ENCODE data around the gene COL18A1. TPM values are rescaled to one million over a fixed set of nuclear protein-coding genes. Genes with fewer than 3 reads are reported as not detected.

The COL18A1 gene
- total and polyA plus RNA-seq, 5 donors from 2014 or later, result 0.29 to 2.7 (median 1.3) TPM

DNA sequence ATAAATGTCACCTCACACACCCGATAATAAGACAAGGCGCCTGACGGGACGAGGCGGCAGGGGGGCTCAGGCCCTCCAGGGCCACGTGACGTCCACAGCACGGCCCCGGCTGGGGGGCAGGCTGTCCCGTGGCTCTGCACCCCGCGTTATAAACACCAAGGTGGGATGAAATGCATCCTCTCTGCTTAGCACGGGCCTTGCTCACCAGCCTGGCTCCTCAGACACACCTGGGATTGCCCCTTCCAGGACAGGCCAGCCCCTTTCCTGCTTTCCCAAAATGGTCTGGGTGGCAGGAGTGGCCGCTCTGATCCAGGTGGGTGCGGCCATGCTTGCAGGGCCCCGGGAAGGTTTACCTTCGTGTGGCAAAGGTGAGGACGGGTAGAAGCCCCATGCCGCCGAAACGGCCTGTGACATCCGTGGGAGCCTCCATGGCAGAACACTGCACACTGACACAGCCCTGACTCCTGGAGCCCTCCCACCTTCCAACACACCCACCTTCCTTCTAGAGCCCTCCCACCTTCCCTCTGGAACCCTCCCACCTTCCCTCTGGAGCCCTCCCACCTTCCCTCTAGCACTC, 101.4 kb downstream of the COL18A1 start:
- no peaks in the 10 kb centered on the region for H3K4me1 ChIP-seq (ENCODE audit: control insufficient read depth, insufficient read depth, low read length, poor library complexity, severe bottlenecking)
- no peak overlapping the region for H3K4me3 ChIP-seq (ENCODE audit: low read depth, low read length)
- Mint-ChIP-seq H3K36me3 (no peaks in the 10 kb centered on the region), H3K4me3 (no peak overlapping the region), H3K4me1 (peaks cover 0 to 3% (median 0%) of the 10 kb centered on the region in 4 donors), H3K27me3 (no peaks in the 10 kb centered on the region), H3K9me3 (no peaks in the 10 kb centered on the region), H3K27ac (no peak overlapping the region)
- ATAC-seq (ENCODE audit: low read depth in 2 of 2) (no peak), DNase-seq (no peak)
- H3K9me3 ChIP-seq (ENCODE audit: control insufficient read depth in 2 of 2, low read length in 2 of 2), result no peaks in the 10 kb centered on the region
- no peak overlapping the region for H3K27ac ChIP-seq (ENCODE audit: insufficient read depth, low read length, poor library complexity, severe bottlenecking)
- H3K27me3 ChIP-seq (ENCODE audit: control insufficient read depth, insufficient read depth, low read length), result no peaks in the 10 kb centered on the region
- H3K36me3 ChIP-seq (ENCODE audit: control insufficient read depth, insufficient read depth, low read length), result no peaks in the 10 kb centered on the region

DNA sequence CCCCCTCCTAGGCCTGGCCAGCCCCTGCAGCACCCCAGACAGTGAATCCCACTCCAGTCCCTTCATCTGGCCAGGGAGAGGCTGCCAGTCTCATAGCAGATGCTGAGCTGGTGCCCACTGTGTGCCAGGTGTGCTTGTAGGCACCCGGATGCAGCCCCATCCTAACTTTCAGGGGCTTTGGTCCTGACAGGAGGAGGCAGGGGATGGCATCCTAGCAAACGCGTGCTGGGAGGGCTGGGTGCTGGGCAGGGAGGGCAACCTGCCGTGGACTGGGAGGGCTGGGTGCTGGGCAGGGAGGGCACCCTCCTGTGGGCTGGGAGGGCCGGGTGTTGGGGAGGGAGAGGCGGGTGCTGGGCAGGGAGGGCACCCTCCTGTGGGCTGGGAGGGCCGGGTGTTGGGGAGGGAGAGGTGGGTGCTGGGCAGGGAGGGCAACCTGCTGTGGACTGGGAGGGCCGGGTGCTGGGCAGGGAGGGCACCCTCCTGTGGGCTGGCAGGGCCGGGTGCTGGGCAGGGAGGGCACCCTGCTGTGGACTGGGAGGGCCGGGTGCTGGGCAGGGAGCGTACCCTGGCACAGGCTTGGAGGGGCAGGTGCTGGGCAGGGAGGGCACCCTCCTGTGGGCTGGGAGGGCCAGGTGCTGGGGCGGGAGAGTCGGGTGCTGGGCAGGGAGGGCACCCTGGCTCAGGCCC, 102.0 kb downstream of the COL18A1 start:
- Histone ChIP-seq H3K4me3 (ENCODE audit: low read depth, low read length) (no peak overlapping the region), H3K27ac (ENCODE audit: insufficient read depth, low read length, poor library complexity, severe bottlenecking) (no peak overlapping the region), H3K4me1 (ENCODE audit: control insufficient read depth, insufficient read depth, low read length, poor library complexity, severe bottlenecking) (no peaks in the 10 kb centered on the region), H3K36me3 (ENCODE audit: control insufficient read depth, insufficient read depth, low read length) (no peaks in the 10 kb centered on the region), H3K27me3 (ENCODE audit: control insufficient read depth, insufficient read depth, low read length) (no peaks in the 10 kb centered on the region), H3K9me3 (ENCODE audit: control insufficient read depth in 2 of 2, low read length in 2 of 2) (no peaks in the 10 kb centered on the region)
- Mint-ChIP-seq H3K36me3 (no peaks in the 10 kb centered on the region), H3K27ac (no peak overlapping the region), H3K4me3 (no peak overlapping the region), H3K4me1 (peaks cover 0 to 3% (median 0%) of the 10 kb centered on the region in 4 donors), H3K27me3 (no peaks in the 10 kb centered on the region), H3K9me3 (no peaks in the 10 kb centered on the region)
- no peak for ATAC-seq (ENCODE audit: low read depth in 2 of 2)
- no peak for DNase-seq

DNA sequence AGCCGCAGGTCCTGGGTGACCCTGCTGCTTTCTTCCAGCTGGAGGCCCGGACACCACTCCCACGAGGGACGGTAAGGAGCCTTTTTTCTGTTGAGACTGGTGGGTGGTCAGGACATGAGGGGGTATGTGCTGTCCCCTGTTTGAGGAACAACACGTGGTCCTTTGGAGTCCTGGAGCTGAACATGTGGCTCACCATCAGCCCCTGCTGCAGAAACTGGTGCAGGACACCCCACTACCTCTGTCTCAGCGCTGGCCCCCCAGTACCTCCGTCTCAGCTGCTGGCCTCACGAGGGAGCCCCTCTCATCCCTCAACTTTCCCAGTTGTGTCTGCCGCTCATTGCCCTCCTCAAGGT, 102.5 kb downstream of the COL18A1 start:
- H3K27me3 ChIP-seq (ENCODE audit: control insufficient read depth, insufficient read depth, low read length), result no peaks in the 10 kb centered on the region
- peaks cover 0 to 3% (median 0%) of the 10 kb centered on the region in 4 donors for H3K4me1 Mint-ChIP-seq
- no peaks in the 10 kb centered on the region for H3K9me3 Mint-ChIP-seq
- no peak overlapping the region for H3K27ac ChIP-seq (ENCODE audit: insufficient read depth, low read length, poor library complexity, severe bottlenecking)
- H3K9me3 ChIP-seq (ENCODE audit: control insufficient read depth in 2 of 2, low read length in 2 of 2), result no peaks in the 10 kb centered on the region
- no peaks in the 10 kb centered on the region for H3K36me3 Mint-ChIP-seq
- H3K4me3 ChIP-seq (ENCODE audit: low read depth, low read length), result no peak overlapping the region
- H3K4me3 Mint-ChIP-seq, result no peak overlapping the region
- no peak overlapping the region for H3K27ac Mint-ChIP-seq
- no peaks in the 10 kb centered on the region for H3K4me1 ChIP-seq (ENCODE audit: control insufficient read depth, insufficient read depth, low read length, poor library complexity, severe bottlenecking)
- H3K27me3 Mint-ChIP-seq, result no peaks in the 10 kb centered on the region
- H3K36me3 ChIP-seq (ENCODE audit: control insufficient read depth, insufficient read depth, low read length), result no peaks in the 10 kb centered on the region
- DNase-seq (no peak), ATAC-seq (ENCODE audit: low read depth in 2 of 2) (no peak)

DNA sequence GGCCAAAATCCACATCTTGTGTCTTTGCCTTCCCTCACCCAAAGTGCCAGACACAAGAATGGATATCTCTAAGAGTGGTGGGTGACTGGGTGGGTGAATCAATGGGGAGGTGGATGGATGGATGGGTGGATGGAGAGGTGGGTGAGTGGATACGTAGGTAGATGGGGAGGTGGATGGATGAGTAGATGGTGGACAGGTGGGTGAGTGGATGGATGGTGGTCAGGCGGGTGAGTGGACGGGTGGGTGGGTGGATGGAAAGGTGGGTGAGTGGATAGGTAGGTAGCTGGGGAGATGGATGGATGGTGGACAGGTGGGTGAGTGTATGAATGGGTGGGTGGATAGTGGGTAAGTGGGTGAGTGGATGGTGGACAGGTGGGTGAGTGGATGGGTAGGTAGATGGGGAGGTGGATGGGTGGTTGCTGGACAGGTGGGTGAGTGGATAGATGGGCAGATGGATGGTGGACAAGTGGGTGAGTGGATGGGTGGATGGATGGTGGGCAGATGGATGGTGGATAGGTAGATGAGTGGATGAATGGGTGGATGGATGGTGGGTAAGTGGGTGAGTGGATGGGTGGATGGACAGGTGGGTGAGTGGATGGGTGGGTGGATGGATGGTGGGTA, 103.0 kb downstream of the COL18A1 start:
- Mint-ChIP-seq H3K4me3 (no peak overlapping the region), H3K27me3 (no peaks in the 10 kb centered on the region), H3K9me3 (no peaks in the 10 kb centered on the region), H3K4me1 (peaks cover 0 to 3% (median 0%) of the 10 kb centered on the region in 4 donors), H3K36me3 (no peaks in the 10 kb centered on the region), H3K27ac (no peak overlapping the region)
- H3K9me3 ChIP-seq (ENCODE audit: control insufficient read depth in 2 of 2, low read length in 2 of 2), result no peaks in the 10 kb centered on the region
- no peak overlapping the region for H3K27ac ChIP-seq (ENCODE audit: insufficient read depth, low read length, poor library complexity, severe bottlenecking)
- DNase-seq (no peak), ATAC-seq (ENCODE audit: low read depth in 2 of 2) (no peak)
- no peaks in the 10 kb centered on the region for H3K4me1 ChIP-seq (ENCODE audit: control insufficient read depth, insufficient read depth, low read length, poor library complexity, severe bottlenecking)
- no peaks in the 10 kb centered on the region for H3K36me3 ChIP-seq (ENCODE audit: control insufficient read depth, insufficient read depth, low read length)
- H3K4me3 ChIP-seq (ENCODE audit: low read depth, low read length), result no peak overlapping the region
- no peaks in the 10 kb centered on the region for H3K27me3 ChIP-seq (ENCODE audit: control insufficient read depth, insufficient read depth, low read length)

DNA sequence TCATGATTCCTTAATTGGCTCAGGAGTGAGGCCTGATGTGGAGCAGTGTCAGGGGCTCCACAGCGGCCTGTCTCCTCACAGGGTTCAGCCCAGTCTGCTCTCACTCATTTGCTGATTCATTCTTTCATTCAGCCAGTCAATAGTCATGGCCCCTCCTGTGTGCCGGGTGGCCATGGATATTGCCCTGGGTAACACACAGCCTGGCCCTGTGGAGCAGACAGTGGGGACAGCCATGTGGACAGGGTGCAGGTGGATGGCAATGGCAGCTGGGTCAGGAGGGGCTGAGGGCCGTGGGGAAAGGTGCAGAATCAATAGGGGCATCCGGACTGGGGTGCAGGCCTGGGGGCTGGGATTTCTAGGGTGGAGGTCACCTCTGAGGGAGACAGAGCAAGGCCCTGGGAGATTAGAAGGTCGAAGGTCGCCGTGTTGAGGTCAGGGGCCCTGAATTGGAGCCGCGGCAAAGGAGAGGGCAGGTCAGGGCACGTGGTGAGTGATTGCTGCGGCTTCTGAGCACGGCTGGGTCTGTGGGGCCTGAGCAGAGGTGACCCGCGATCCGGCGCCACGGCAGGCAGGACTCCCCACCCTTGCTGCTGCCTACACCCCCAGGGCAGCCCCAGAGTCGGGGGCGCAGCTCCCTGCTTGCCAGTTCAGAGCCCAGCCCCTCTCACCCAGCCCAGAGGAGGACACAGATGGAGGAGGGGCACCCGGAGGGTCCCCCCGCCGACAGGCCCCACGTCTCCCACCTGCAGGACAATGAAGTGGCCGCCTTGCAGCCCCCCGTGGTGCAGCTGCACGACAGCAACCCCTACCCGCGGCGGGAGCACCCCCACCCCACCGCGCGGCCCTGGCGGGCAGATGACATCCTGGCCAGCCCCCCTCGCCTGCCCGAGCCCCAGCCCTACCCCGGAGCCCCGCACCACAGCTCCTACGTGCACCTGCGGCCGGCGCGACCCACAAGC, 103.9 kb downstream of the COL18A1 start:
- no peaks in the 10 kb centered on the region for H3K4me1 ChIP-seq (ENCODE audit: control insufficient read depth, insufficient read depth, low read length, poor library complexity, severe bottlenecking)
- no peaks in the 10 kb centered on the region for H3K9me3 ChIP-seq (ENCODE audit: control insufficient read depth in 2 of 2, low read length in 2 of 2)
- Mint-ChIP-seq H3K27ac (no peak overlapping the region), H3K36me3 (no peaks in the 10 kb centered on the region), H3K4me1 (peaks cover 0 to 5% (median 0%) of the 10 kb centered on the region in 4 donors), H3K9me3 (no peaks in the 10 kb centered on the region), H3K4me3 (no peak overlapping the region), H3K27me3 (no peaks in the 10 kb centered on the region)
- H3K4me3 ChIP-seq (ENCODE audit: low read depth, low read length), result no peak overlapping the region
- no peaks in the 10 kb centered on the region for H3K36me3 ChIP-seq (ENCODE audit: control insufficient read depth, insufficient read depth, low read length)
- no peaks in the 10 kb centered on the region for H3K27me3 ChIP-seq (ENCODE audit: control insufficient read depth, insufficient read depth, low read length)
- H3K27ac ChIP-seq (ENCODE audit: insufficient read depth, low read length, poor library complexity, severe bottlenecking), result no peak overlapping the region
- no peak for ATAC-seq (ENCODE audit: low read depth in 2 of 2)
- no peak for DNase-seq

DNA sequence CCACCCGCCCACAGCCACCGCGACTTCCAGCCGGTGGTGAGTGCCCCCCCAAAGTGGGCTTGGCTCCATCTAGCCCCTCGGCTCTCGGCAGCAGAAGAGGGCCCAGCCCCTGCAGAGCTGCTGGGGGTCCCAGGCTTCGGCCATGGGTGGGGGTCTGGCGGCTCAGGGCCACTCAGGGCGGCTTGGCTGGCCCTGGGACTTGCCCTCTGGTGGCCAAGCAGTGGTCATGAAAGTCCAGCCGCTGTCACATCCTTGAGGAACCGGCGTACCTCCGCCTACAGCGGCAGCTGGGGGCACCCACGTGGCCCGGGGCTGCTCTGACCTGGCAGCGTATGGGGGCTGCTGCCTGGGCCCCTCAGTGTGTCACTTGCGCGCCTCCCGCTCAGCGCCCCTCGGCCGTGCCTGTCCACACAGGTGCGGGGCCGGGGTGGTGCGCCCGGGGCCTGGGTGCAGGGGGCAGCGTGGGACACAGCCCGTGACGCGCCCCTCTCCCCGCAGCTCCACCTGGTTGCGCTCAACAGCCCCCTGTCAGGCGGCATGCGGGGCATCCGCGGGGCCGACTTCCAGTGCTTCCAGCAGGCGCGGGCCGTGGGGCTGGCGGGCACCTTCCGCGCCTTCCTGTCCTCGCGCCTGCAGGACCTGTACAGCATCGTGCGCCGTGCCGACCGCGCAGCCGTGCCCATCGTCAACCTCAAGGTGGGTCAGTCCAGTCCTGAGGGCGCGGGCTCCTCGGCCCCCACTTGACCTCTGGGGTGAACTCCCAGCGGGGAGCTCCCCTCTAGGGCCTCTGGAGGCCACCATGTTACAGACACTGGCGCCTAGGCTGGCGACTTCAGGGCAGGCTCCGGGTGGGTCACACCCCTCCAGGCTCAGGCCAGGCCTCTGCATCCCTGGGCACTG, 104.9 kb downstream of the COL18A1 start:
- no peaks in the 10 kb centered on the region for H3K4me1 ChIP-seq (ENCODE audit: control insufficient read depth, insufficient read depth, low read length, poor library complexity, severe bottlenecking)
- H3K4me3 ChIP-seq (ENCODE audit: low read depth, low read length), result no peak overlapping the region
- H3K9me3 ChIP-seq (ENCODE audit: control insufficient read depth in 2 of 2, low read length in 2 of 2), result no peaks in the 10 kb centered on the region
- no peak overlapping the region for H3K27ac ChIP-seq (ENCODE audit: insufficient read depth, low read length, poor library complexity, severe bottlenecking)
- H3K27ac Mint-ChIP-seq, result no peak overlapping the region
- no peaks in the 10 kb centered on the region for H3K36me3 Mint-ChIP-seq
- H3K4me1 Mint-ChIP-seq, result peaks cover 0 to 6% (median 0%) of the 10 kb centered on the region in 4 donors
- H3K27me3 Mint-ChIP-seq, result no peaks in the 10 kb centered on the region
- no peak overlapping the region for H3K4me3 Mint-ChIP-seq
- no peaks in the 10 kb centered on the region for H3K27me3 ChIP-seq (ENCODE audit: control insufficient read depth, insufficient read depth, low read length)
- H3K36me3 ChIP-seq (ENCODE audit: control insufficient read depth, insufficient read depth, low read length), result no peaks in the 10 kb centered on the region
- DNase-seq (no peak), ATAC-seq (ENCODE audit: low read depth in 2 of 2) (no peak)
- no peaks in the 10 kb centered on the region for H3K9me3 Mint-ChIP-seq

DNA sequence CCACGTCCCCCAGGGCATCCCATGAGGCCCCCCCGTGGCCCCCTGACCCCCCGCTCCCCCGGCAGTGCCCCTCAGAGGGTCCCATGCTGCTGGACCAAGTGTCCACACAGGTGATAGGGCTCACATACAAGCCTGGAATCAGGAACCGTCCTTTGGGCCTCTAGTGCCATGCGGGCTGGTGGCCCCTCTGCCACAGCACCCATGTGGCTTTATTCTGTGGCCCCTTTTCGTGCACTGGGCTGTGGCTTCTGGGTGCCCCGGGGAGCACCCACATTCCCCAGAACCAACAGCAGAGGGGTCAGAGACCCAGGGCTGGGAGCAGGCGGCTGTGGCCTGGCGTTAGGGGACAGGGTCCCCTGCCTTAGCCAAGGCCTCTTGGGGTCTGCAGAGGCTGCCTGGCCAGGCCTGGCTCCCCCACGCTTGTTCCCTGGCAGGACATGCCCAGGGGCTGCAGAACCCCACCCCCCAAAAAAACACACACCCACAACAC, 105.5 kb downstream of the COL18A1 start:
- Mint-ChIP-seq H3K27me3 (no peaks in the 10 kb centered on the region), H3K27ac (no peak overlapping the region), H3K9me3 (no peaks in the 10 kb centered on the region), H3K4me1 (peaks cover 0 to 6% (median 0%) of the 10 kb centered on the region in 4 donors), H3K4me3 (no peak overlapping the region), H3K36me3 (no peaks in the 10 kb centered on the region)
- H3K27me3 ChIP-seq (ENCODE audit: control insufficient read depth, insufficient read depth, low read length), result no peaks in the 10 kb centered on the region
- no peak overlapping the region for H3K27ac ChIP-seq (ENCODE audit: insufficient read depth, low read length, poor library complexity, severe bottlenecking)
- ATAC-seq (ENCODE audit: low read depth in 2 of 2), result no peak
- no peaks in the 10 kb centered on the region for H3K4me1 ChIP-seq (ENCODE audit: control insufficient read depth, insufficient read depth, low read length, poor library complexity, severe bottlenecking)
- H3K4me3 ChIP-seq (ENCODE audit: low read depth, low read length), result no peak overlapping the region
- no peaks in the 10 kb centered on the region for H3K36me3 ChIP-seq (ENCODE audit: control insufficient read depth, insufficient read depth, low read length)
- DNase-seq, result no peak
- H3K9me3 ChIP-seq (ENCODE audit: control insufficient read depth in 2 of 2, low read length in 2 of 2), result no peaks in the 10 kb centered on the region
